PC-3 (cell line): ENCODE results near the gene KDM5B.

ENCODE experiments used
- EZH2 ChIP-seq: fragments of 300-600 bp; sonication (generic); IDR thresholded peaks from one replicate; pipeline ENCODE4 v1.6.1; 2017; ENCODE audit warnings: antibody characterized with exemption, mild to moderate bottlenecking, low read length; ENCODE audit not compliant: unreplicated experiment
- EZH2phosphoT487 ChIP-seq: fragments of 300-600 bp; sonication (generic); IDR thresholded peaks from 2 replicates; pipeline ENCODE4 v1.6.1; 2018; ENCODE audit warnings: mild to moderate bottlenecking, antibody characterized with exemption, low read length, borderline replicate concordance
- TF ChIP-seq, protein P1 (sequence below): fragments of 300-600 bp; sonication (generic); conservative IDR thresholded peaks from 2 replicates; pipeline ENCODE4 v1.5.1; 2017; ENCODE audit warnings: antibody characterized with exemption, low read depth, mild to moderate bottlenecking, low read length

GRCh38 chr1:202844259-202844658 lies 36.0 kb upstream of the KDM5B start:
- TF ChIP-seq EZH2 (no peak), EZH2phosphoT487 (no peak)
- TF ChIP-seq, protein P1, sequence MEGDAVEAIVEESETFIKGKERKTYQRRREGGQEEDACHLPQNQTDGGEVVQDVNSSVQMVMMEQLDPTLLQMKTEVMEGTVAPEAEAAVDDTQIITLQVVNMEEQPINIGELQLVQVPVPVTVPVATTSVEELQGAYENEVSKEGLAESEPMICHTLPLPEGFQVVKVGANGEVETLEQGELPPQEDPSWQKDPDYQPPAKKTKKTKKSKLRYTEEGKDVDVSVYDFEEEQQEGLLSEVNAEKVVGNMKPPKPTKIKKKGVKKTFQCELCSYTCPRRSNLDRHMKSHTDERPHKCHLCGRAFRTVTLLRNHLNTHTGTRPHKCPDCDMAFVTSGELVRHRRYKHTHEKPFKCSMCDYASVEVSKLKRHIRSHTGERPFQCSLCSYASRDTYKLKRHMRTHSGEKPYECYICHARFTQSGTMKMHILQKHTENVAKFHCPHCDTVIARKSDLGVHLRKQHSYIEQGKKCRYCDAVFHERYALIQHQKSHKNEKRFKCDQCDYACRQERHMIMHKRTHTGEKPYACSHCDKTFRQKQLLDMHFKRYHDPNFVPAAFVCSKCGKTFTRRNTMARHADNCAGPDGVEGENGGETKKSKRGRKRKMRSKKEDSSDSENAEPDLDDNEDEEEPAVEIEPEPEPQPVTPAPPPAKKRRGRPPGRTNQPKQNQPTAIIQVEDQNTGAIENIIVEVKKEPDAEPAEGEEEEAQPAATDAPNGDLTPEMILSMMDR = no peak
